Activated T-helper 1 cell treated with anti-CD3 and anti-CD28 coated beads, Interleukin-2, amount 50 U/mL, for 16 hours (primary cell): ENCODE data around the gene DPYSL4.

Source experiments
- DNase-seq, 2 donors: peaks; one replicate each; pipeline ENCODE4 v3.0.0-alpha.2; 2020; ENCODE audit warnings: low read depth in 1 of 2, low spot score in 1 of 2

The DPYSL4 gene

GRCh38 chr10:132163278-132163765 lies 23.4 kb upstream of the DPYSL4 start:
- DNase-seq = no peak

GRCh38 chr10:132163826-132164515 lies 22.8 kb upstream of the DPYSL4 start:
- no peak for DNase-seq

- no peak for DNase-seq
Measured at GRCh38 chr10:132164761-132165278, 21.9 kb upstream of the DPYSL4 start.

GRCh38 chr10:132165416-132165980 lies 21.2 kb upstream of the DPYSL4 start:
- no peak for DNase-seq

GRCh38 chr10:132166216-132166950 lies 20.4 kb upstream of the DPYSL4 start:
- DNase-seq = no peak

- DNase-seq = no peak
Measured at GRCh38 chr10:132167041-132167674, 19.6 kb upstream of the DPYSL4 start.

- no peak for DNase-seq
Measured at GRCh38 chr10:132167976-132168375, 18.8 kb upstream of the DPYSL4 start.

- no peak for DNase-seq
Measured at GRCh38 chr10:132168571-132169030, 18.1 kb upstream of the DPYSL4 start.

GRCh38 chr10:132169031-132169765 lies 17.6 kb upstream of the DPYSL4 start:
- DNase-seq = no peak

GRCh38 chr10:132169766-132170560 lies 16.8 kb upstream of the DPYSL4 start:
- no peak for DNase-seq

- DNase-seq = no peak
Measured at GRCh38 chr10:132170561-132171361, 16.0 kb upstream of the DPYSL4 start.

GRCh38 chr10:132172091-132173066 lies 14.4 kb upstream of the DPYSL4 start:
- no peak for DNase-seq

GRCh38 chr10:132173185-132173584 lies 13.6 kb upstream of the DPYSL4 start:
- DNase-seq = no peak

- no peak for DNase-seq
Measured at GRCh38 chr10:132174237-132174636, 12.5 kb upstream of the DPYSL4 start.

GRCh38 chr10:132175408-132175807 lies 11.3 kb upstream of the DPYSL4 start:
- no peak for DNase-seq

- no peak for DNase-seq
Measured at GRCh38 chr10:132175907-132176581, 10.7 kb upstream of the DPYSL4 start.
